ENCODE data around the gene GATA1.

Gene GATA1

GRCh38 chrX:48782795-48783194, 3.6 kb upstream of the GATA1 start:
- TF ChIP-seq CTCF (conservative IDR thresholded peaks at IDR 0.05; ENCODE audit: low read depth, low read length), result no peak
- Histone ChIP-seq H3K36me3 (ENCODE audit: insufficient read depth) (no peaks in the 10 kb centered on the region), H3K9ac (no peak overlapping the region), H3K27ac (no peak overlapping the region), H3K79me2 (ENCODE audit: insufficient read depth, low read depth) (no peaks in the 10 kb centered on the region), H2AFZ (ENCODE audit: low read depth) (no peak overlapping the region), H3K4me2 (no peak overlapping the region), H3K4me3 (IDR thresholded peaks at IDR 0.05; ENCODE audit: insufficient read depth, low read depth, low read length) (no peak overlapping the region), H3K4me1 (ENCODE audit: low read depth, poor library complexity, severe bottlenecking) (no peaks in the 10 kb centered on the region), H4K20me1 (ENCODE audit: insufficient read depth) (no peaks in the 10 kb centered on the region), H3K27me3 (ENCODE audit: insufficient read depth, low read depth) (no peaks in the 10 kb centered on the region)

- Histone ChIP-seq H2AFZ (ENCODE audit: low read depth) (no peak overlapping the region), H3K4me2 (no peak overlapping the region), H3K36me3 (ENCODE audit: insufficient read depth) (no peaks in the 10 kb centered on the region), H3K27ac (no peak overlapping the region), H3K4me3 (IDR thresholded peaks at IDR 0.05; ENCODE audit: insufficient read depth, low read depth, low read length) (no peak overlapping the region), H4K20me1 (ENCODE audit: insufficient read depth) (no peaks in the 10 kb centered on the region), H3K4me1 (ENCODE audit: low read depth, poor library complexity, severe bottlenecking) (no peaks in the 10 kb centered on the region), H3K9ac (no peak overlapping the region), H3K27me3 (ENCODE audit: insufficient read depth, low read depth) (no peaks in the 10 kb centered on the region), H3K79me2 (ENCODE audit: insufficient read depth, low read depth) (no peaks in the 10 kb centered on the region)
- no peak for TF ChIP-seq CTCF (conservative IDR thresholded peaks at IDR 0.05; ENCODE audit: low read depth, low read length)
Measured at GRCh38 chrX:48784726-48785125, 1.7 kb upstream of the GATA1 start.

- no peaks in the 10 kb centered on the region for H3K36me3 ChIP-seq (ENCODE audit: insufficient read depth)
- TF ChIP-seq CTCF (conservative IDR thresholded peaks at IDR 0.05; ENCODE audit: low read depth, low read length), result no peak
- H3K79me2 ChIP-seq (ENCODE audit: insufficient read depth, low read depth), result no peaks in the 10 kb centered on the region
- H3K9ac ChIP-seq, result no peak overlapping the region
- H3K4me1 ChIP-seq (ENCODE audit: low read depth, poor library complexity, severe bottlenecking), result no peaks in the 10 kb centered on the region
- H3K4me2 ChIP-seq, result no peak overlapping the region
- H3K27ac ChIP-seq, result no peak overlapping the region
- H2AFZ ChIP-seq (ENCODE audit: low read depth), result no peak overlapping the region
- H3K4me3 ChIP-seq (IDR thresholded peaks at IDR 0.05; ENCODE audit: insufficient read depth, low read depth, low read length), result no peak overlapping the region
- no peaks in the 10 kb centered on the region for H3K27me3 ChIP-seq (ENCODE audit: insufficient read depth, low read depth)
- no peaks in the 10 kb centered on the region for H4K20me1 ChIP-seq (ENCODE audit: insufficient read depth)
Measured at GRCh38 chrX:48785186-48785539, 1.2 kb upstream of the GATA1 start.

- Histone ChIP-seq H3K4me3 (IDR thresholded peaks at IDR 0.05; ENCODE audit: insufficient read depth, low read depth, low read length) (no peak overlapping the region), H3K36me3 (ENCODE audit: insufficient read depth) (no peaks in the 10 kb centered on the region), H2AFZ (ENCODE audit: low read depth) (no peak overlapping the region), H3K27me3 (ENCODE audit: insufficient read depth, low read depth) (no peaks in the 10 kb centered on the region), H4K20me1 (ENCODE audit: insufficient read depth) (no peaks in the 10 kb centered on the region), H3K9ac (no peak overlapping the region), H3K4me1 (ENCODE audit: low read depth, poor library complexity, severe bottlenecking) (no peaks in the 10 kb centered on the region), H3K4me2 (no peak overlapping the region), H3K27ac (no peak overlapping the region), H3K79me2 (ENCODE audit: insufficient read depth, low read depth) (no peaks in the 10 kb centered on the region)
- TF ChIP-seq CTCF (conservative IDR thresholded peaks at IDR 0.05; ENCODE audit: low read depth, low read length), result no peak
Measured at GRCh38 chrX:48785540-48786214, 713 bp upstream of the GATA1 start.

All from KMS-11 (cell line).